Thoracic aorta (tissue), 2 donors: ENCODE results near the gene RCE1. TPM values are rescaled to one million over a fixed set of nuclear protein-coding genes. Genes with fewer than 3 reads are reported as not detected.

Source experiments
- ATAC-seq: fragments of 150-250 bp; one replicate; pipeline ENCODE4 v1.8.0; 2017; ENCODE audit warnings: low read depth; ENCODE audit not compliant: insufficient number of reproducible peaks, low FRiP score
- DNase-seq: peaks from one replicate; pipeline ENCODE4 v3.0.0-alpha.2; 2020; ENCODE audit warnings: low spot score
- H3K27ac ChIP-seq, 2 donors: fragments of 200-600 bp; sonication (generic); 1 replicate in 1 of 2; 2 replicates in 1 of 2; pipeline ENCODE4 v1.5.1; 2016; ENCODE audit warnings: mild to moderate bottlenecking in 2 of 2, moderate library complexity in 2 of 2
- H3K27me3 ChIP-seq: fragments of 200-600 bp; sonication (generic); replicated peaks from 2 replicates; pipeline ENCODE4 v1.6.0; 2016; ENCODE audit warnings: mild to moderate bottlenecking; ENCODE audit not compliant: insufficient read depth
- H3K36me3 ChIP-seq: fragments of 200-600 bp; sonication (generic); one replicate; pipeline ENCODE4 v1.5.1; 2016
- H3K4me1 ChIP-seq, 2 donors: fragments of 200-600 bp; sonication (generic); 1 replicate in 1 of 2; 2 replicates in 1 of 2; pipeline versions ENCODE4 v1.5.1 to v1.6.0; 2016; ENCODE audit warnings: low read depth in 2 of 2, mild to moderate bottlenecking in 1 of 2; ENCODE audit not compliant: control insufficient read depth in 1 of 2
- H3K4me3 ChIP-seq: fragments of 200-600 bp; sonication (generic); 2 replicates; pipeline ENCODE4 v1.5.1; 2016; ENCODE audit warnings: mild to moderate bottlenecking
- H3K9me3 ChIP-seq: fragments of 200-600 bp; sonication (generic); 2 replicates; pipeline ENCODE4 v1.5.1; 2016
- CTCF ChIP-seq: fragments of 200-600 bp; sonication (generic); IDR thresholded peaks from one replicate; pipeline ENCODE4 v1.5.1; 2019; ENCODE audit warnings: antibody characterized with exemption
- total RNA-seq, 2 donors: library from RNA; depleted of rRNA; stranded (reverse); fragments of >200 nt; gene quantifications; one replicate each; pipeline versions ENCODE4 v1.1.0 to v1.2.3, GENCODE V29; 2016

RCE1 gene
- total RNA-seq, 2 donors from 2014 or later = 11.9 to 17.5 TPM

- ATAC-seq (no peak), DNase-seq (no peak)
- Histone ChIP-seq H3K36me3 (no peaks in the 10 kb centered on the region), H3K4me1 (no peaks in the 10 kb centered on the region), H3K27me3 (no peaks in the 10 kb centered on the region), H3K27ac (no peak overlapping the region), H3K4me3 (no peak overlapping the region), H3K9me3 (no peaks in the 10 kb centered on the region)
- no peak for TF ChIP-seq CTCF
These were observed 18.0 kb downstream of the RCE1 start for GRCh38 chr11:66861038-66861773.

- no peaks in the 10 kb centered on the region for H3K36me3 ChIP-seq
- no peak overlapping the region for H3K27ac ChIP-seq
- TF ChIP-seq CTCF = no peak
- no peak for ATAC-seq
- H3K4me1 ChIP-seq = no peaks in the 10 kb centered on the region
- H3K4me3 ChIP-seq = no peak overlapping the region
- H3K9me3 ChIP-seq = no peaks in the 10 kb centered on the region
- DNase-seq = no peak
- no peaks in the 10 kb centered on the region for H3K27me3 ChIP-seq
These were observed 18.7 kb downstream of the RCE1 start for GRCh38 chr11:66861774-66862558.

- H3K36me3 ChIP-seq = no peaks in the 10 kb centered on the region
- DNase-seq = no peak
These were observed 19.4 kb downstream of the RCE1 start for GRCh38 chr11:66862559-66863037.

DNA sequence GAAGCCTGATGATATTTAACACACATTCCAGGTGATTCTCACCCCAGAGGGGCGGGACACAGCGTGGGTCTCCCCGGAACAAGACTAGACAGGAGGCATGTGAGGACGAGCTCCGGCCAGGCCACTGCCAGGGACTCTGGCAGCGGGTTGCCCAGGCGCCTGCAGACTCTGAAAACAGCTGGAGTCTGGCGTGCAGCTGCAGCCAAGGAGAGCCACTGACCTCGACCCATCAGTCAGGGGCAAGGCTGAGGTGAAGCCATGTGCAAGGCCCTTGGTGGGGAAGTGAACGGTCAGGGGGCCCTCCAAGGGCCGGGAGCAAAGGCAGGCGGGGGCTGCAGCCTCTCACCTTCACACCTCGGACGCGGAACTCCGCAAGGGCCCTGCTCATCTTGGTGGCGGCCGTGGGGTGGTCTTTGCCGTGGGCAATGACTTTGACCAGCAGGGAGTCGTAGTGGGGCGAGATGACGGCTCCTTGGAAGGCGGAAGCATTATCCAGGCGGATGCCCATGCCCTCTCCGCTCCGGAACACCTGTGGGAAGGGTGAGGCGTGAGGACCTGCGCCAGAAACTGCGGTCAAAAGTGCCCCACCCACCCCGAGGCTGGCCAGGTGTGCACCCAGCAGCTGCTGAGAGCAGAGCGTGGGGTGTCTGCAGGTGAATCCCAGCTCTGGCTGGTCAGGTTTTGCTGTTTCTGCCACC is 20.3 kb downstream of the RCE1 start:
- Histone ChIP-seq H3K4me1 (no peaks in the 10 kb centered on the region), H3K27me3 (no peaks in the 10 kb centered on the region), H3K9me3 (no peaks in the 10 kb centered on the region), H3K4me3 (no peak overlapping the region), H3K36me3 (no peaks in the 10 kb centered on the region), H3K27ac (no peak overlapping the region)
- DNase-seq (no peak), ATAC-seq (no peak)
- TF ChIP-seq CTCF = no peak

More at GRCh38 chr11:66862559-66863037, 19.4 kb downstream of the RCE1 start:
- H3K27me3 ChIP-seq = no peaks in the 10 kb centered on the region
- TF ChIP-seq CTCF = no peak
- no peak for ATAC-seq
- H3K27ac ChIP-seq = no peak overlapping the region
- H3K4me3 ChIP-seq = no peak overlapping the region
- no peaks in the 10 kb centered on the region for H3K9me3 ChIP-seq
- no peaks in the 10 kb centered on the region for H3K4me1 ChIP-seq
